Measurements from ENCODE around the gene WHAMM.

- no peak for TF ChIP-seq GATA2 (IDR thresholded peaks at IDR 0.05; ENCODE audit: low read depth, low read length)
- TF ChIP-seq GATA3 (IDR thresholded peaks at IDR 0.05; ENCODE audit: low read depth, low read length), result no peak
Observed at GRCh38 chr15:82798531-82799166, 10.8 kb upstream of the WHAMM start.
